Inferior parietal cortex (tissue), 1 donor: Measurements from ENCODE around the gene FOXJ2.
"Not testable (repeated sequence)": the region's sequence is repeated elsewhere in the genome, so short reads cannot be mapped to it uniquely, and the experiment has no call there.

Experiments
- DNase-seq: peaks from one replicate; pipeline ENCODE4 v3.0.0-alpha.2; 2016; ENCODE audit errors: extremely low spot score

FOXJ2 gene

DNA sequence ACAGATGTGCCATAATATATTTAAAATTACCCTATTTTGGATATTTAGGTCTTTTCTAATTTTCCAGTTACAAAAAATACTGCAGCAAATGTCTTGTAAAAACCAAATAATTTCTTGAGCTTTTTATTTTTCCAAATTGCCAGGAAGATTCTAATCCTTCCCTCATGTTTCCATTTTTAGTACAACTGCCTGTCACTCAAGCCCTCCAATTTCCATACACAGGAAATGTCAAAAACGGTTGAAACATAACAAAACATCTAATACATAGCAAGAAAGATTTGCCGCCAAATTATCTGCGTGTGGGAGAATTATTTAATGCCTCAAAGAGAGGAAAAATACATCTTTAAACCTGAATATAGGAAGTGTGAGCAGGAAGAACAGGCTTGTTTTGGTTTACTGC, 2.3 kb upstream of the FOXJ2 start:
- DNase-seq: no peak

DNA sequence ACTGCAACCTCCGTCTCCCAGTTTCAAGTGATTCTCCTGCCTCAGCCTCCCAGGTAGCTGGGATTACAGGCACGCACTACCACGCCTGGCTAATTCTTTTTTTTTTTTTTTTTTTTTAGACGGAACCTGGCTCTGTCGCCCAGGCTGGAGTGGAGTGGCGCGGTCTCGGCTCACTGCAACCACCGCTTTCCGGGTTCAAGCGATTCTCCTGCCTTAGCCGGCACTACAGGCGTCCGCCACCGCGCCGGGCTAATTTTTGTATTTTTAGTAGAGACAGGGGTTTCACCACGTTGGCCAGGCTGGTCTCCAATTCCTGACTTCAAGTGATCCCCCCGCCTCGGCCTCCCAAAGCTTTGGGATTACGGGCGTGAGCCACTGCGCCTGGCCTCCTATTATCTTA, 1.5 kb upstream of the FOXJ2 start:
- not testable (repeated sequence) for DNase-seq

DNA sequence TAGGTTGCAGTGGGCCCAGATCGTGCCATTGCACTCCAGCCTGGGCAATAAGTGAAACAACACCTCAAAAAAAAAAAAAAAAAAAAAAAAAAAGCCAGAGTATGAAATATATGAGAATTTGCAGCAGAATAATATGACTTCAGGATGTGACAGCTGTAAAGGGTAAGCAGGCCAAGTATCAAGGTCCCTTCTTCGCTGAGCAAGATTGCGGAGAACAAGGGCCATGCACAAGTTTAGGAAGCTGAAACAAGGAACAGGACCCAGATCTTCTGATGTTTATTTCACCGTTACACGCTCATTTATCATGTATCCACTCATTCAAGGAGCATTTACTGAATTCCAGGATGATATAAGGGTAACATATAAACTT, 659 bp upstream of the FOXJ2 start:
- DNase-seq: no peak

DNA sequence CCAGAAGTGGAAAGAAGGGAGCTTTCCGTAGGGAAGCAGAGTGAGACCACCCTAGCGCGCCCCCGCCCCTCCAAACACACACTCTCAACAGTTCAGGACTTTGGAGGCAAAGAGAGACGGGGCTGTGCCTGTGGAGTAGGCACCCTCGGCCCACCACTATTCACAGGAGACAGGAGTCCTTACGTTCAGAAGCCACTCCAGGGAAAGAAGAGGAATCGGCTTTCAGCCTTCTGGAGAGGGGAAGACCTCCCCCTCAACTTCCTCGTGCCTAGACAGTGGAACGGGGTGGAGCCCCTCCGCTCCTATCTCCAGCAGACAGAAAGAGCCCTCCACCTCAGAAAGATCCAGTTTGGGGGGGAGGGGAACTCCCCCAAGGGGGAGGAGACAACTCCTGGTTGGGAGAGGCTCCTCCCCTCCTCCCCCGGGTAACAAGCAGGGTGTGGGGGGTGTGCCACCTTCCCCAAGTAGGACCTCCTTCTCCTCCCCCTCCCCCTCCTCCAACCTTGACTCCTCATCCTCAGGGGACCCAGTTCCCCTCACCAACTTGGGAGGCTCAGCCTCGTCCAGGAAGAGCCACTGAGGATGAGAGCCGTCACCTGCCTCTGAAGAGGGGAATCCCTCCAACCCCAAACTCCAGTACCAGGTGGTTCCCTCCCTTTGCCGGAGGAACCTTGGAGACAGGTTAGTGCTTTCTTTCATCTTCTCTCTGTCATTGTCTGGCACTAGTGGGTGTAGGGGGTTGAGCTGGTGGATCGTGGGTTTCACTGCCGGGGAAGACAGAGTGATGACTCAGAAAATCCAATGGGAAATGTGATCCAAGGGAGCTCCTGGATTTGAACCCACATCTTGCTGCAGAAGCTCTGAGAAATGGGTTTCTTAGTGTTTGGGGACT, 883 bp downstream of the FOXJ2 start:
- peak; percentile 40 for DNase-seq

DNA sequence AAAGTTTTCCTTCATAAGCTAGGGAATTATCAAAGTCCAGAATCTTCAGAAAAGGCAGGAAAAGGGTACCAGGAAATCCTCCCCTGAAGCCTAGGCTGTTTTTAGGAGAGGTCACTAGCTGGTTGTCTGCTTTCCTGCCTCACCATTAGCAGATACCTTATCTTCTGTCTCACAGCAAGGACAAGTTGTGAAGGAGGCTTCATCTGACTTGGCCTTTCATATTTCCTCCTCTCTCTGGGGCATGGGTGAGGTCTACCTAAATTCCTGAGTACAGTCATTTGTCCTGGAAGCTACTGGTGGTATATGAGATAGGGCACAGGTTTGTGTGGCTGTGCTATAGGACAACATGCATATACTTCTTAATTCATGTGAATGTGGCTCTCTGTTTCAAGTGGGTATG, 2.3 kb downstream of the FOXJ2 start:
- DNase-seq: no peak

DNA sequence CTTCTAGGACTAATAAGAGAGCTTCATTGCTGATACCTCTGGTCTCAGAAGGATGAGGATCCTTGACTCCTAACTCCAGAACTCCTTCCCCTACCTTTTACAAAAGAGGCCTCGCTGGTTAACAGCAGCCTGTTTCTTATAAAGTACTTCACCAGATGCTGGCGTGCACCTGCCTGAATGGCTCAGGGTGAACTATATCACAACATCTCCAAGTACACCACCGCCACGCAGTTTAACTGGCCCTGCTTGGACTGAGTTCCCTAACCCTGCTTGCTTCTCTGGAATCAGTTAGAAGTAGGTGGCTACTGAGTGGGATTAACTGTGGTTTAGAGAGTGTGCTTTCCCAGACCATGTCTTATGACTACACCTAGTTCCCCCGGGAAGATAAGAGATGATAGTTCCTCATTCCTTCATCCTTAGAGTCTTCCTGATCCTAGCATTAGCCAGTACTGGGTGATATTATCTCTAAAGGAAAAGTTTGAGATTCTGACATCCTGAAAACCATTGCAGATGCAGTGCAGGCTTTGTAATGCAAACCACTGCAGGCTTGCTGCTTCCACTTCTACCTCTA, 3.0 kb downstream of the FOXJ2 start:
- no peak for DNase-seq

DNA sequence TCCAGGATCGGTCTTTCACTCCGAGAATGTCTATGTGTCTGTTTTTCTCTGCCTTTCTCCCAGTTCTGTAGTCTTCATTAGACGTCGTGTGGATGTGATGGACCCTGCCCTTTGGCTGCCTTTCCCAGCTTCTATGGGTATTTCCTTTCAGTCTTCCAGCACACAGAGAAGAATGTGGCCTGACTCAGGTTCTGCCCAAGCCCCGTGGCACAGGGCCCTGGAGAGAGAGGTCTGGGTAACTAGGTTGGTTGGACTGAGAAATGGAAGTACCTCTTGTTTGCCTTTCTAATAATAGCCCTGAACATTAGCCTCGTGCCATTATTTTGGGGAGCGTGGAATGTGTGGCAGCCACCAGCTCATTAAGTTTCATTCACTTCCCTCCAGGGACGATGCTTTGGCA, 3.8 kb downstream of the FOXJ2 start:
- DNase-seq: no peak

DNA sequence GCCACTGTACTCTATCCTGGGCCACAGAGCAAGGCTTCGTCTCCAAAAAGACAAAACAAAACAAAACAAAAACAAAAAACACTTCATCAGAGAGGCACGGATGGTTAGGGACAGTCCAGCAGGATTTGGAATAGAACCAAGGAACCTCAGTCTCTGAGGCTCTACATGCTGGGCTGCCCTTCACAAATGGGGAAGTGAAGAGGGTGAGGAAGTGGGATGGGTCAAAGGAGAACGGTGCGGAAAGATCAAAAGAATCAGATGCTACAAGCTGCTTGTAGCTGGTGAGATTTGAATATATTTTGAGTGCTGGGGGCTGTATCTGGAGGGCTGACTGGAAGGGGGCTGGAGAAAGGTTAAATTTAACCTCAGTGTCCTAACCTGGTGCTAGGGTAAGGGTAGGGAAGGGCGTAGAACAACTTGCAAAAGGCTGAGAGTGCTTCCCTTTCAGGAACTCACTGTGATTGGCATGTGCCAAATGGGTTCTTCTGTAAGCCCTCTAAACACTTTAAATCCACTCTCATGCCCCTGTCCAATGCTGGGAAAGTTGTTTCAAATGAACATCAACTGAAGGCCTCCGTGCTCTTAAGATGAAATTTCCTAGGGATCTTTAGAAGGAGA, 4.6 kb downstream of the FOXJ2 start:
- DNase-seq: no peak

DNA sequence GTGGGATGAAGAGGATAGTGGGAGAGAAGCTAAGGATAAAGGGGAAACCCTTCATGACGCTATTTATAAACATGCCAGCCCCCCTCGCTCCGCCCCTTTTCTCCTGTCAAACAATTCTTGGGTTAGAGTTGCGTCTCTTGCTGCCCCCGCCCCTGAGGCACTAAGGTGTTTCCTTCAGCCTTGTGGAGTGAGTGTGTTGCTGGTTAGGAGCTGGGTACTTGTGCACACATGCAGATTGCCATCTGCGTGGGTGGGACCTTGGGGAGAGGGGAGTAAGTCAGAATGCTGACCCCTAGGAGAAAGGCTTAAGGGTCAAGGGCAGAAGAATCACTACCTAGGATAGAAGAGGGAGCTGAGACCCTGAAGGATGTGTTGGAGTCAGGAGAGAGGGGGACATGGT, 5.4 kb downstream of the FOXJ2 start:
- DNase-seq: no peak

DNA sequence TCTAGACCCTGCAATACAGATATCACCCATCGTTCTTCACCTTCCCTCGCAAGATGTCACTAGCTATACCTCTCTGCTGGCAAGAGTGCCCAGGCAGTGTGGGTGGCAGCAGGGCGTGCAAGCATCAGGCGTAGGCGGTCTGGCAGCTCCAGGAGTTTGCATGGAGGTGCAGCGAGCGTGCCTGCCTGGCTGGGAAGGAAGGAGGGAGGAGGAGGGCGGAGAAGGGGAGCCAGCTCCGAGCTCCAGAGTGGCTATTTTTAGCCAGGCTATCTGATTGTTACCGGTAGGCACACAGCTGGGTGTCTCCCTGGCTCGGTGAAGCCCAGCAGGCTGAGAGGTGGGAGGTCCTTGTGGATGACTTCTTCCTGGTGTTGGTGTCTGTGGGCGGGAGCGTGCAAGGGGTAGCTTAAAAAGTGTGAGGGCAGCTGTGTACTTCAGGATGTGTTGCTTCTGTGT, 6.2 kb downstream of the FOXJ2 start:
- DNase-seq: peak; percentile 36

DNA sequence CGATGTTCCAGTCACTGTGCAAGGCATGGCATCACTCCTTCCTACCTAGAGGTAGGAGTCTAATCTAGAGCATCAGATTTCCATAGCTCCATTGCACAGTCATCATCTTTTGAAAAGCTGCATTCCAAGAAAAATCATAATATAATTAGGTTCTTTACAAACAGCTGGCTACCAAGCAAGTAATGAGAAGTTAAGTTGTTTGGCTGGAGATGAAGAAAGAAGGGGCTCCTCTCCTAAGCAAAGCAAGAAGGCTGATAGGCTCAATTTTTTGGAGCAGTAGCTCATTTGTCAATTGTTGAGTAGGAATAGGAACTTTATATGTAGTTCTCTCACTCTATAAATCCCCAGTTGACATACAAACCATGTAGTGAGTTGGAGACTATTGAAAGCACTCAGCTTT, 8.3 kb downstream of the FOXJ2 start:
- no peak for DNase-seq

DNA sequence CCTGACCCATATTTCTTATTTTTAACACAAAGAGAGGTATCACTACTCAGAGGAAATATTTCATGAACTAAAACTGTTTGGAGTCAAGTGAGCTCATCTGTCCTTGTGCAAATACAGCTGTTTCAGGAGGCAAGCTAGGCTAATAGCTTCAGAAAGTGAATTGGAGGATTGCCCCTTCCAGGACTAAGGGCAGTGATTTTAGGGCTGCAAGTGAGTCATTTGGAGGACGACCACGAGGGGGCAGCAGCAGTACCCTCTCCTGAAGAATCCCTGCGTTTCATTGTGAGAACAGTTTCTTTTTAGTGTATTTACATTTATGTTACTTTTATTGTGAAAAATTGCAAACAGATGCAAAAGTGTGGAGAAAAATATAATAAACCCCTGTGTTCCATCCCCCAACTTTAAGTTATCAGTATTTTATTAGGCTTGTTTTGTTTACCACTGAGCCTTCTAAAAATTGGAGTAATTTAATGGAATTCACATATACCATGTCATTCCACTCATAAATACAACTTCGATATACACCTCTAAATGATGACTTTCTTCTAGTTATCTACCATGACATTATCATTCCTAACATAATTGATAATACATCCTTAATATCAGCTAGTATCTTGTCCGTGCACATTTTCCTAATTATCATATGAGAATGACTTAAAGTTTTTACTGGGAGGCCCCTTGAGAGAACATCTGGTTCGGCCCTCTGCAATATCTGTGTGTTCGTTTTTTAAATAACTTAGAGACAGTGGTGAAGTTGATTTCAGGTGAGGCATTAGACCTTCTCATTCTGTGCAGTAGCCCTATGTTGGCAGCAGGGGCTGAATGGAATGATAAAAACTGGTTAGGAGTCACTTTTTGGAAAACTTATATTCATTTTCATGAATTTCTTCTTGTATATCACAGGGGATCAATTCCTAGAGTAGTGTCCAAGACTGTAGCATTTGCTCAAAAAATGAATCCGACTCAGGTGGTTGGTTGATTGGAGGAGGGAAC, 13.7 kb downstream of the FOXJ2 start:
- DNase-seq: peak; percentile 82

DNA sequence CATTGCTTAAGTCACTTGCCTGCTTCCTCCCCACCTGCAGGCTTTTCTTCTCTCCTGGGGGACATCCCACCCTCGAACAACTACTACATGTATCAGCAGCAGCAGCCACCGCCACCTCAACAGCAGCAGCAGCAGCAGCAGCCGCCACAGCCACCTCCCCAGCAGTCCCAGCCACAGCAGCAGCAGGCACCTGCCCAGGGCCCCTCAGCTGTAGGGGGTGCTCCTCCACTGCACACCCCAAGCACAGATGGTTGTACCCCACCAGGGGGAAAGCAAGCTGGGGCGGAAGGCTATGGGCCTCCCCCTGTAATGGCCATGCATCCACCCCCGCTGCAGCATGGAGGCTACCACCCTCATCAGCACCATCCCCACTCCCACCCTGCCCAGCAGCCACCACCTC, 15.3 kb downstream of the FOXJ2 start:
- no peak for DNase-seq

DNA sequence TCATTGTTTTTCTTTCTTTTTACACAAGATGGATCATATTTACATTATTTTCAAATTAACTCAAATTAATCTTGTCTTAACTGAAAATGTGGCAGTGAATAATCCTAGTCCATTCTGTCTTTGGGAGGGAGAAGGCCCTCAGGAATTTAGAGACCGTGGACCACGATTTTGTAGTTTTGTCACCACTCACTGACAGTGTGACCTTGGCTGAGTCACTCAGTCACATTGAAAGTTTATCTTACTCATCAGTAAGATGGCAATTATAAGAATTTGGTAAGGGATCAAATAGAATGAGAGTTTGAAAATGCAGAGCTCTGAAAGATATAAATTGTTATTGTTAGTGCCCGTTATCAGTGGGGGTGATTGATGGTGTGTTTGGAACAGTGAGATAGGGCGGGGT, 16.4 kb downstream of the FOXJ2 start:
- DNase-seq: no peak

DNA sequence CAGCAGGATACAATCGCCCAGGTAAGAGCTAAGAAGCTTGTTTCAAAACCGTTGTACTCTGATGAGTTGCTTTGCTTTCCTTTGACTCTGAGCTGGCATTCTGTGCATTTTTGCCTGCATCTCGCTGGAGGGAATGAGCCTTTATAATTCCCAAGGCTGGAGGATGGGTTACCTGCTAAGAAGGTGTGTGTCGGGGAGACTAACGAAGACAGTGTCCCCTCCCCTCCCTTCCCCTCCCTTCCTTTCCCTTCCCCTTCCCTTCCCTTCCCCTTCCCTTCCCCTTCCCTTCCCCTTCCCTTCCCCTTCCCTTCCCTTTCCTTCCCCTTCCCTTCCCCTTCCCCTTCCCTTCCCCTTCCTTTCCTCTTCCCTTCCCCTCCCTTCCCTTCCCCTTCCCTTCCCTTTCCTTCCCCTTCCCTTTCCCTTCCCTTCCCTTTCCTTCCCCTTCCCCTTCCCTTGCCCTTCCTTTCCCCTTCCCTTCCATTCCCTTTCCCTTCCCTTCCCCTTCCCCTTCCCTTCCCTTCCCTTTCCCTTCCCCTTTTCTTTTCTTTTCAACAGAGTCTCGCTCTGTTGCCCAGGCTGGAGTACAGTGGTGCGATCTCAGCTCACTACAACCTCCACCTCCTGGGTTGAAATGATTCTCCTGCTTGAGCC, 18.2 kb downstream of the FOXJ2 start:
- DNase-seq: no peak

DNA sequence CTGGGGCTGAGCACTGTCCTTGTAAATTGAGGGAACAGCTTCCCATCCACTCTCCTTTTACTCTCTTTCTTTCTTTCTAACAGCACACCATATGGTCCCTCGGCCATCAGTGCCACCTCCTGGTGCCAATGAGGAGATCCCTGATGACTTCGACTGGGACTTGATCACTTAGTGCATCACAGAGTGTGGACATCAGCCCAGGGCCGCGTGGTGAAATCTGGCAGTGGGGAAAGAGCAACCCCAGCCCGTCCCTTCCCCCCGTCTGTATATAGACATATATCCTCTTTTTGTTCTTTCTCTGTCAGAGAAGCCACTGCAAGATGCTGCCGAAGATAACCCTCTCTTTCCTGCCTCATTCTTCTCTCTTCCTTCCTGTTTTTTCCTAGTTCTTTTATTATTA, 20.2 kb downstream of the FOXJ2 start:
- DNase-seq: no peak

DNA sequence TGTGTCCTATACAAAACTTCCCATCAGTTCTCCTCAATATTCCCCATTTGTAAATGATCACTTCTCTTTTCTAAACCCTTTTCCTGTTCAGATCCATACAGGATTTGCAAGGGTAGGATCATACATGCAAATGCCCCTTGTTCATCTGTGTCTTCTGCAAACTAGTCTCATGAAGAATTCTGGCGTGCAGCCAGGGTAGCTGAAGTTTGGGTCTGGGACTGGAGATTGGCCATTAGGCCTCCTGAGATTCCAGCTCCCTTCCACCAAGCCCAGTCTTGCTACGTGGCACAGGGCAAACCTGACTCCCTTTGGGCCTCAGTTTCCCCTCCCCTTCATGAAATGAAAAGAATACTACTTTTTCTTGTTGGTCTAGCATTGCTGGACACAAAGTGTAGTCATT, 22.3 kb downstream of the FOXJ2 start:
- DNase-seq: no peak

DNA sequence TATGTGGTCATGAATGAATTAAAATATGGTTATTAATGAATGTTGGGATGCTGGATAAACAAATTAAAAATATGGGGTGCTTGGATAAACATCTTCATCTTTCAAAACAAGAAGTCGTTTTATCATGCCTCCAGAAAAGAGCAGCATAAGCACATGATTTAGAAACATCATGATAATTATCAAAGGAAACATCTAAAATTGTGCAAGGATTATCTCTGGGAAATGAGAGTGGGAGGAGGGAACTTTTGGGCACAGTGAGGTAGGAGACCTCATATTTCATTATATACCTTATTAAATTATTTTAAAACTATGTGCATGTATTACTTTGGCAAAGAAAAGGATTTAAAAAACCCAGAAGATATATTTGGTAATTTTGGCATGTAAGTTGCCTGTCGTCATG, 24.8 kb downstream of the FOXJ2 start:
- no peak for DNase-seq

DNA sequence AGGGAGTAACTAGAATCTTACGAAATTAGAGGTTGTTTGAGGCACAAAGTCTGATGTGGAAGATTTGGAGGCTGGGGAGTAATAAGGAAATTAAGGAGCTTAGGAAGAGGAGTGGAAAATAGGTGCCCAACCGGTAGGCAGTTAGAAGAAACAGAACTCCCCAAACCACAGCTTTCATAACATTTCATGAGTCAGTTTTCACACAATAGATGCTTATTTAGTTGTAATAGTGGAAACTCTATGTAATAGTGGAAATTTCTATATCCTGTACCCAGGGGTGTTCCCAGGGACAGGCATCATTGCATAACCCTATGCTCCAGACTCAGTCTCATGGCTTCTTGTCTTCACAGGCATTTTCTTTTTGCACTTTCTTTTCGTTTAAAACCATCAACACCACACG, 25.3 kb downstream of the FOXJ2 start:
- DNase-seq: no peak

DNA sequence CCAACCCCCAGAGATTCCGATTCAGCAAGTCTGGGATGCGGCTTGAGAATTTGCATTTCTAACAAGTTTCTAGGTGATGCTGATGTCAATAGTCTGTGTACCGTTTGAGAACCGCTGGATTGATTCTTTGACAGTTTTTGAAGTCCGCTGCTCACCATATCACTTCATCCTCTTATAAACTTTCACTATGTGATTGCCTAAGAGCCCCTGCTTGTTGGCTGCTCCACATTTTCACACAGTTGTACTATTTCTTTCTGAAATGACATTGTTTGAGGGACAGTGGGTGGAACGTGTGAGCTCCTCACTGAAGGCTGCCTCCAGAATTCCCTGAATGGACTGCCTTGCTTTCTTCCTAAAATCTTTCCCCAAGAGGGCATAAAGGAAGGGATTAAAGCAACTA, 26.0 kb downstream of the FOXJ2 start:
- no peak for DNase-seq

DNA sequence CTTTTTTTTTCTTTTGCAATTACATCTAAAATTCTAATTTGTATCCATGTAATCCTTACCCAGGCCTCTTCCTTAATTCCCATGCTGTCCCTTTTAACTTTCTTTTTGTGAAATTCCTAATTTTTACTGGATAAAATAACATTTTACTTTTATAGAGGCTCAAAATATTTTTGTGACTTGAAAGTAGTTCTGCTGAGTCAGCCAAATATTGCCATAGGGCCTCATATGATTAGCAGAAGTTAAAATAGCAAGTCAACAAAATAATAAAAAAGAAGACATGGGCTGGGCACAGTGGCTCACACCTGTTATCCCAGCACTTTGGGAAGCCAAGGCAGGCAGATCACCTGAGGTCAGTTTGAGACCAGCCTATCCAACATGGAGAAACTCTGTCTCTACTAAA, 31.6 kb downstream of the FOXJ2 start:
- DNase-seq: no peak
